ENCODE results near the gene INPP4B. TPM values are rescaled to one million over a fixed set of nuclear protein-coding genes. Genes with fewer than 3 reads are reported as not detected.

INPP4B gene
- total RNA-seq, 1 experiment from 2014 or later: 114 TPM

DNA sequence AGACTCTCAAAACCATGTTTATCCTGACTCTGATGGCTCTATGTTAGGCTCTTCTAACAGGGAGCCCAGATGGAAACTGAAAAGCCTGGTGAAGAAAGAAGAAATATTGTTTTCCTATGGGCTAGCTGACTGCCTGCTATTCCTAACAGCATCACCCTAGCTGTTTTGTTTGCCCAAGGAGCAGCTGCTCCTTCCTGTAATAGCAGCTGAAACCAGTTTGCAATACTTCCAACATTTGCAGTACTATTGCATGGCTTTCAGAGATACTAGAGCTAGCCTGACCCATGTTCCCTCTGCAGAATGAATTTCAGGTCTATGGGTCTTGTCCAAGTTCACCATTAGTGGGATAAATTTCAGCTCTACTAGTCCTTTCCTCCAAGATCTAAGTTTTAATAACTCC, 495.2 kb downstream of the INPP4B start:
- Mint-ChIP-seq H3K4me3 (ENCODE audit: low read depth, unreplicated experiment) (no peak overlapping the region), H3K27ac (ENCODE audit: unreplicated experiment) (peak overlapping the region; percentile 63), H3K4me1 (ENCODE audit: low read depth, unreplicated experiment) (peaks cover 62% of the 10 kb centered on the region), H3K27me3 (ENCODE audit: unreplicated experiment) (no peaks in the 10 kb centered on the region), H3K9me3 (ENCODE audit: low read depth, unreplicated experiment) (no peaks in the 10 kb centered on the region), H3K36me3 (ENCODE audit: insufficient read depth, unreplicated experiment) (no peaks in the 10 kb centered on the region)
- CTCF ChIA-PET: interaction anchor here (1.1 kb wide), 1 partner anchor 369 kb away, joined by 4 read pairs; no protein-coding TSS in a partner anchor
- no peak for DNase-seq
- TF ChIP-seq, protein P1, sequence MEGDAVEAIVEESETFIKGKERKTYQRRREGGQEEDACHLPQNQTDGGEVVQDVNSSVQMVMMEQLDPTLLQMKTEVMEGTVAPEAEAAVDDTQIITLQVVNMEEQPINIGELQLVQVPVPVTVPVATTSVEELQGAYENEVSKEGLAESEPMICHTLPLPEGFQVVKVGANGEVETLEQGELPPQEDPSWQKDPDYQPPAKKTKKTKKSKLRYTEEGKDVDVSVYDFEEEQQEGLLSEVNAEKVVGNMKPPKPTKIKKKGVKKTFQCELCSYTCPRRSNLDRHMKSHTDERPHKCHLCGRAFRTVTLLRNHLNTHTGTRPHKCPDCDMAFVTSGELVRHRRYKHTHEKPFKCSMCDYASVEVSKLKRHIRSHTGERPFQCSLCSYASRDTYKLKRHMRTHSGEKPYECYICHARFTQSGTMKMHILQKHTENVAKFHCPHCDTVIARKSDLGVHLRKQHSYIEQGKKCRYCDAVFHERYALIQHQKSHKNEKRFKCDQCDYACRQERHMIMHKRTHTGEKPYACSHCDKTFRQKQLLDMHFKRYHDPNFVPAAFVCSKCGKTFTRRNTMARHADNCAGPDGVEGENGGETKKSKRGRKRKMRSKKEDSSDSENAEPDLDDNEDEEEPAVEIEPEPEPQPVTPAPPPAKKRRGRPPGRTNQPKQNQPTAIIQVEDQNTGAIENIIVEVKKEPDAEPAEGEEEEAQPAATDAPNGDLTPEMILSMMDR (IDR thresholded peaks at IDR 0.05; ENCODE audit: unreplicated experiment): no peak
- BruUV-seq (replicated peaks): no TSS peak
- intact Hi-C loops (cut with micrococcal nuclease; ENCODE audit: unreplicated experiment): loop anchor here (5.0 kb wide), 2 partner anchors 166 to 371 kb away; no protein-coding TSS in a partner anchor

DNA sequence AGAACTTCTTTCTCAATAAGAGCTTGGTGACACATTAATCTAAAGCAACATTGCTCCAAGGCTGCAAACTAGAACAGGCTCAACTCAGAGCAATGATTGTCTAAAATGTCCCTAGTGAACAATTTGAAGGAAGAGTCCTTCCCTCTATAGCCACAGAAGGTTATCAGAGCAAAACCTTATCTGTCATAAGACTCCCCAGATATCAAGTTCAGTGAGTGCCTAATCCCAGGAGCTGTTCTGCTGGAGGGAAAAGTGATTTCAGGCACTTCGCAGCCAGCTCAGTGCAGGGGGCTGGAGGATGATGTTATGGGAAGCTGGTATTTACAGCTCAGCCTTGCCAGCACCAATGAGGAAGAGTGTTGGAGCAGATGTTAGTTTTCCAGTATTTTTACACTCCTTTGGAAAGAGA, 497.5 kb downstream of the INPP4B start:
- TF ChIP-seq, protein P1 (IDR thresholded peaks at IDR 0.05; ENCODE audit: unreplicated experiment): no peak
- H3K9me3 Mint-ChIP-seq (ENCODE audit: low read depth, unreplicated experiment): no peaks in the 10 kb centered on the region
- no peaks in the 10 kb centered on the region for H3K27me3 Mint-ChIP-seq (ENCODE audit: unreplicated experiment)
- no peak for DNase-seq
- no peaks in the 10 kb centered on the region for H3K36me3 Mint-ChIP-seq (ENCODE audit: insufficient read depth, unreplicated experiment)
- peak overlapping the region; percentile 83 for H3K27ac Mint-ChIP-seq (ENCODE audit: unreplicated experiment)
- peak overlapping the region; percentile 26 for H3K4me3 Mint-ChIP-seq (ENCODE audit: low read depth, unreplicated experiment)
- intact Hi-C loops (cut with micrococcal nuclease; ENCODE audit: unreplicated experiment): no loop called here
- BruUV-seq (replicated peaks): no TSS peak
- CTCF ChIA-PET: interaction anchor here (0.8 to 1.0 kb wide), 2 partner anchors 65 to 98 kb away, joined by 3 read pairs; no protein-coding TSS in a partner anchor
- peaks cover 39% of the 10 kb centered on the region for H3K4me1 Mint-ChIP-seq (ENCODE audit: low read depth, unreplicated experiment)

GRCh38 chr4:142347241-142347640, 498.9 kb downstream of the INPP4B start:
- TF ChIP-seq, protein P1 (IDR thresholded peaks at IDR 0.05; ENCODE audit: unreplicated experiment): no peak
- DNase-seq: no peak
- no TSS peak for BruUV-seq (replicated peaks)
- Mint-ChIP-seq H3K36me3 (ENCODE audit: insufficient read depth, unreplicated experiment) (no peaks in the 10 kb centered on the region), H3K9me3 (ENCODE audit: low read depth, unreplicated experiment) (no peaks in the 10 kb centered on the region), H3K4me3 (ENCODE audit: low read depth, unreplicated experiment) (no peak overlapping the region), H3K27me3 (ENCODE audit: unreplicated experiment) (no peaks in the 10 kb centered on the region), H3K27ac (ENCODE audit: unreplicated experiment) (no peak overlapping the region), H3K4me1 (ENCODE audit: low read depth, unreplicated experiment) (peaks cover 37% of the 10 kb centered on the region)
- CTCF ChIA-PET: interaction anchor here (0.9 kb wide), 1 partner anchor 32 kb away, joined by 3 read pairs; no protein-coding TSS in a partner anchor
- intact Hi-C loops (cut with micrococcal nuclease; ENCODE audit: unreplicated experiment): no loop called here

- H3K4me3 Mint-ChIP-seq (ENCODE audit: low read depth, unreplicated experiment): no peak overlapping the region
- intact Hi-C loops (cut with micrococcal nuclease; ENCODE audit: unreplicated experiment): no loop called here
- DNase-seq: no peak
- no TSS peak for BruUV-seq (replicated peaks)
- no peaks in the 10 kb centered on the region for H3K36me3 Mint-ChIP-seq (ENCODE audit: insufficient read depth, unreplicated experiment)
- TF ChIP-seq, protein P1 (IDR thresholded peaks at IDR 0.05; ENCODE audit: unreplicated experiment): no peak
- H3K9me3 Mint-ChIP-seq (ENCODE audit: low read depth, unreplicated experiment): no peaks in the 10 kb centered on the region
- CTCF ChIA-PET: interaction anchor here (1.1 kb wide), 1 partner anchor 71 kb away, joined by 3 read pairs; no protein-coding TSS in a partner anchor
- peak overlapping the region; percentile 43 for H3K27ac Mint-ChIP-seq (ENCODE audit: unreplicated experiment)
- no peaks in the 10 kb centered on the region for H3K27me3 Mint-ChIP-seq (ENCODE audit: unreplicated experiment)
- H3K4me1 Mint-ChIP-seq (ENCODE audit: low read depth, unreplicated experiment): peaks cover 33% of the 10 kb centered on the region
Measured at GRCh38 chr4:142345924-142346323, 500.2 kb downstream of the INPP4B start.
